ENCODE measurements around the gene MYOCD.

The MYOCD gene

GRCh38 chr17:12709063-12709462 lies 43.4 kb downstream of the MYOCD start:
- in situ Hi-C loops (cut with MboI; ENCODE audit: low sequenced_read_pairs) = no loop called here

GRCh38 chr17:12712415-12712814 lies 46.7 kb downstream of the MYOCD start:
- in situ Hi-C loops (cut with MboI; ENCODE audit: low sequenced_read_pairs) = no loop called here

- in situ Hi-C loops (cut with MboI; ENCODE audit: low sequenced_read_pairs) = no loop called here
Observed at GRCh38 chr17:12712941-12713340, 47.3 kb downstream of the MYOCD start.

GRCh38 chr17:12719948-12720347 lies 54.3 kb downstream of the MYOCD start:
- in situ Hi-C loops (cut with MboI; ENCODE audit: low sequenced_read_pairs) = no loop called here

- in situ Hi-C loops (cut with MboI; ENCODE audit: low sequenced_read_pairs) = no loop called here
Observed at GRCh38 chr17:12721581-12721980, 55.9 kb downstream of the MYOCD start.

GRCh38 chr17:12722282-12722681 lies 56.6 kb downstream of the MYOCD start:
- in situ Hi-C loops (cut with MboI; ENCODE audit: low sequenced_read_pairs) = no loop called here

GRCh38 chr17:12726131-12726530 lies 60.4 kb downstream of the MYOCD start:
- in situ Hi-C loops (cut with MboI; ENCODE audit: low sequenced_read_pairs) = no loop called here

- in situ Hi-C loops (cut with MboI; ENCODE audit: low sequenced_read_pairs) = no loop called here
Observed at GRCh38 chr17:12727076-12727760, 61.5 kb downstream of the MYOCD start.

GRCh38 chr17:12727881-12728280 lies 62.2 kb downstream of the MYOCD start:
- in situ Hi-C loops (cut with MboI; ENCODE audit: low sequenced_read_pairs) = no loop called here

- in situ Hi-C loops (cut with MboI; ENCODE audit: low sequenced_read_pairs) = no loop called here
Observed at GRCh38 chr17:12729086-12729485, 63.4 kb downstream of the MYOCD start.

- in situ Hi-C loops (cut with MboI; ENCODE audit: low sequenced_read_pairs) = no loop called here
Observed at GRCh38 chr17:12730421-12730820, 64.7 kb downstream of the MYOCD start.

GRCh38 chr17:12730931-12731521 lies 65.3 kb downstream of the MYOCD start:
- in situ Hi-C loops (cut with MboI; ENCODE audit: low sequenced_read_pairs) = no loop called here

- in situ Hi-C loops (cut with MboI; ENCODE audit: low sequenced_read_pairs) = no loop called here
Observed at GRCh38 chr17:12731839-12732238, 66.1 kb downstream of the MYOCD start.

- in situ Hi-C loops (cut with MboI; ENCODE audit: low sequenced_read_pairs) = no loop called here
Observed at GRCh38 chr17:12732366-12732765, 66.7 kb downstream of the MYOCD start.

GRCh38 chr17:12734926-12735325 lies 69.2 kb downstream of the MYOCD start:
- in situ Hi-C loops (cut with MboI; ENCODE audit: low sequenced_read_pairs) = no loop called here

- in situ Hi-C loops (cut with MboI; ENCODE audit: low sequenced_read_pairs) = no loop called here
Observed at GRCh38 chr17:12735517-12735916, 69.8 kb downstream of the MYOCD start.

- in situ Hi-C loops (cut with MboI; ENCODE audit: low sequenced_read_pairs) = no loop called here
Observed at GRCh38 chr17:12736526-12736925, 70.8 kb downstream of the MYOCD start.

GRCh38 chr17:12737740-12738469 lies 72.2 kb downstream of the MYOCD start:
- in situ Hi-C loops (cut with MboI; ENCODE audit: low sequenced_read_pairs) = no loop called here

- in situ Hi-C loops (cut with MboI; ENCODE audit: low sequenced_read_pairs) = no loop called here
Observed at GRCh38 chr17:12738624-12739023, 72.9 kb downstream of the MYOCD start.

- in situ Hi-C loops (cut with MboI; ENCODE audit: low sequenced_read_pairs) = no loop called here
Observed at GRCh38 chr17:12739500-12739899, 73.8 kb downstream of the MYOCD start.

- in situ Hi-C loops (cut with MboI; ENCODE audit: low sequenced_read_pairs) = no loop called here
Observed at GRCh38 chr17:12743046-12743445, 77.4 kb downstream of the MYOCD start.

- in situ Hi-C loops (cut with MboI; ENCODE audit: low sequenced_read_pairs) = no loop called here
Observed at GRCh38 chr17:12744298-12744697, 78.6 kb downstream of the MYOCD start.

All from hTERT RPE-1 (cell line).